Measurements from ENCODE around the gene SLC17A9. TPM values are rescaled to one million over a fixed set of nuclear protein-coding genes. Genes with fewer than 3 reads are reported as not detected.

Gene SLC17A9
- total RNA-seq, 4 donors from 2014 or later, result 0.10 to 2.1 (median 0.66) TPM

- peaks cover 41% of the 10 kb centered on the region for H3K4me1 ChIP-seq
- no peak overlapping the region for H3K4me3 ChIP-seq
- TF ChIP-seq EP300 (IDR thresholded peaks at IDR 0.05) (no peak), POLR2AphosphoS5 (IDR thresholded peaks at IDR 0.05) (no peak), POLR2A (IDR thresholded peaks at IDR 0.05) (no peak), CTCF (IDR thresholded peaks at IDR 0.05) (no peak)
- no peak overlapping the region for H3K27ac ChIP-seq
- H3K36me3 ChIP-seq, result no peaks in the 10 kb centered on the region
- 6% methylated on average over 38 of the region's 53 CpGs for WGBS
- no peaks in the 10 kb centered on the region for H3K9me3 ChIP-seq
- H3K27me3 ChIP-seq, result peaks cover 100% of the 10 kb centered on the region
- no peak for DNase-seq (ENCODE audit: low spot score in 2 of 2)
Measured at GRCh38 chr20:63004607-63005364, 52.3 kb downstream of the SLC17A9 start.

- Histone ChIP-seq H3K4me1 (peaks cover 44% of the 10 kb centered on the region), H3K36me3 (no peaks in the 10 kb centered on the region), H3K27ac (no peak overlapping the region), H3K4me3 (no peak overlapping the region), H3K27me3 (peaks cover 100% of the 10 kb centered on the region), H3K9me3 (no peaks in the 10 kb centered on the region)
- WGBS, result 4% methylated on average over 25 of the region's 43 CpGs
- DNase-seq (ENCODE audit: low spot score in 2 of 2), result no peak
- no peak for TF ChIP-seq POLR2A (IDR thresholded peaks at IDR 0.05)
- no peak for TF ChIP-seq EP300 (IDR thresholded peaks at IDR 0.05)
- no peak for TF ChIP-seq POLR2AphosphoS5 (IDR thresholded peaks at IDR 0.05)
- TF ChIP-seq CTCF (IDR thresholded peaks at IDR 0.05), result no peak
Measured at GRCh38 chr20:63005365-63005861, 52.9 kb downstream of the SLC17A9 start.

GRCh38 chr20:63005862-63006539 is 53.5 kb downstream of the SLC17A9 start:
- peaks cover 100% of the 10 kb centered on the region for H3K27me3 ChIP-seq
- WGBS, result 0% methylated on average over 8 of the region's 90 CpGs

DNA sequence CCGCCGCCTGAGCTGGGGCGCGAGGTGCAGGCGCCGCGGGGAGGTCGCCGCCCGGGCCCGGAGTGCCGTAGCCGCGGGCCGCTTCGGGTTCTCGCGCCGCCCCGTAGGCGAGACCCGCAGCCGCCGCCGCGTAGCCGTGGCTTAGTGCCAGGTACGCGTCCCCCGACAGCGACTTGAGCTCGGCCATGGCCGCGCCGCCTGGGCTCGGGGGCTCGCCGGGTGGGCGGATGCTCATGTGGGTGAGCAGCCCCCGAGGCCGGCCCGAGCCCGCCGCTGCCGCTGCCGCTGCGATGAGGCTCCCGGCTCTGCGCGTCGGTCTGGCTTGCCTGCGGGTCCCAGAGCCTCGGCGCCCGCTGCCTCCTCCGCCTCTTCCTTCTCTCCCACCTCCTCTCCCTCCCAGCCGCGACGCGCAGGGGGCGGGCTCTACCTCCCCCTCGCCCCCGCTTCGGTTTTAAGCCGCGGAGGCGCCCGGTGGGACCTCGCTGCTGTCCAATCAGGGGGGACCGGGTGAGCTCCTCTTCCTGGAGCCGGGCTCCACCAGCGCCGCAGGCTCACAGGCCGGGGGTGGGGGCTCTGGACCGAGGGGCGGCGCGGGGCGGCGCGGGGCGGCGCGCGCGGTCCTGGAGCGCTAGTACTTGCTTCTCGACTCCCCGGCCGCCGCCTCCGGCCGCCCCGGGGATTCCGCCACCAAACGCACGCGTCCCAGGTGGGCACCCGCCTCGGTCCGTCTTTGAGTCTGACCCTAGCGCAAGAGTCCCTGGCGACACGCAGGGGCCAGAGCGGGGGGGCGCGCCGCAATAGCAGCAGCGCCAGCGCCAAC is 54.2 kb downstream of the SLC17A9 start, which contains the start of gene BHLHE23:
BHLHE23 (minus strand) TSS at position 425 of the 820 bp plus-strand sequence; CDS start at position 235, 190 bp downstream.
- 1% methylated on average over 18 of the region's 110 CpGs for WGBS
- no peak for TF ChIP-seq EP300 (IDR thresholded peaks at IDR 0.05)
- no peak for TF ChIP-seq POLR2A (IDR thresholded peaks at IDR 0.05)
- no peak for TF ChIP-seq CTCF (IDR thresholded peaks at IDR 0.05)
- H3K36me3 ChIP-seq, result no peaks in the 10 kb centered on the region
- DNase-seq (ENCODE audit: low spot score in 2 of 2), result no peak
- H3K9me3 ChIP-seq, result no peaks in the 10 kb centered on the region
- peaks cover 45% of the 10 kb centered on the region for H3K4me1 ChIP-seq
- no peak within 1 kb of the TSS for H3K27ac ChIP-seq
- H3K27me3 ChIP-seq, result peaks cover 100% of the 10 kb centered on the region
- H3K4me3 ChIP-seq, result peak within 1 kb of the TSS; percentile 23

More at GRCh38 chr20:63005862-63006539, 53.5 kb downstream of the SLC17A9 start:
- Histone ChIP-seq H3K9me3 (no peaks in the 10 kb centered on the region), H3K4me3 (peak overlapping the region; percentile 23), H3K4me1 (peaks cover 45% of the 10 kb centered on the region), H3K36me3 (no peaks in the 10 kb centered on the region), H3K27ac (no peak overlapping the region)
- TF ChIP-seq POLR2AphosphoS5 (IDR thresholded peaks at IDR 0.05) (no peak), POLR2A (IDR thresholded peaks at IDR 0.05) (no peak), CTCF (IDR thresholded peaks at IDR 0.05) (no peak), EP300 (IDR thresholded peaks at IDR 0.05) (no peak)
- DNase-seq (ENCODE audit: low spot score in 2 of 2), result no peak
